Osteocyte (in vitro differentiated cells): ENCODE measurements around the gene CADPS. TPM values are rescaled to one million over a fixed set of nuclear protein-coding genes. Genes with fewer than 3 reads are reported as not detected.

Experiments used
- DNase-seq: peaks from one replicate; pipeline ENCODE4 v3.0.0; 2021; ENCODE audit warnings: mixed read lengths; ENCODE audit not compliant: unreplicated experiment; ENCODE audit errors: extremely low spot score
- H3K27ac Mint-ChIP-seq: one replicate; pipeline ENCODE4 v1.8.0; 2021; ENCODE audit warnings: mild to moderate bottlenecking, mixed read lengths; ENCODE audit not compliant: unreplicated experiment
- H3K27me3 Mint-ChIP-seq: one replicate; pipeline ENCODE4 v1.8.0; 2021; ENCODE audit warnings: mixed read lengths; ENCODE audit not compliant: unreplicated experiment
- H3K36me3 Mint-ChIP-seq: one replicate; pipeline ENCODE4 v1.8.0; 2021; ENCODE audit warnings: mixed read lengths; ENCODE audit not compliant: unreplicated experiment
- H3K4me1 Mint-ChIP-seq: one replicate; pipeline ENCODE4 v1.8.0; 2021; ENCODE audit warnings: mixed read lengths; ENCODE audit not compliant: unreplicated experiment
- H3K4me3 Mint-ChIP-seq: one replicate; pipeline ENCODE4 v1.8.0; 2021; ENCODE audit warnings: mild to moderate bottlenecking, moderate library complexity, mixed read lengths; ENCODE audit not compliant: unreplicated experiment
- H3K9me3 Mint-ChIP-seq: one replicate; pipeline ENCODE4 v1.8.0; 2021; ENCODE audit warnings: mixed read lengths; ENCODE audit not compliant: unreplicated experiment
- total RNA-seq: library from RNA; stranded (reverse); gene quantifications from 2 replicates; pipeline ENCODE4 v1.2.1, GENCODE V29; 2021
- TF ChIP-seq, protein P1 (sequence below): fragments of 200-600 bp; sonication (generic); IDR thresholded peaks from 2 replicates; pipeline ENCODE4 v1.5.0; 2021; ENCODE audit warnings: antibody characterized with exemption, mild to moderate bottlenecking, moderate library complexity

The CADPS gene
- total RNA-seq, 1 donor from 2014 or later, result not detected

DNA sequence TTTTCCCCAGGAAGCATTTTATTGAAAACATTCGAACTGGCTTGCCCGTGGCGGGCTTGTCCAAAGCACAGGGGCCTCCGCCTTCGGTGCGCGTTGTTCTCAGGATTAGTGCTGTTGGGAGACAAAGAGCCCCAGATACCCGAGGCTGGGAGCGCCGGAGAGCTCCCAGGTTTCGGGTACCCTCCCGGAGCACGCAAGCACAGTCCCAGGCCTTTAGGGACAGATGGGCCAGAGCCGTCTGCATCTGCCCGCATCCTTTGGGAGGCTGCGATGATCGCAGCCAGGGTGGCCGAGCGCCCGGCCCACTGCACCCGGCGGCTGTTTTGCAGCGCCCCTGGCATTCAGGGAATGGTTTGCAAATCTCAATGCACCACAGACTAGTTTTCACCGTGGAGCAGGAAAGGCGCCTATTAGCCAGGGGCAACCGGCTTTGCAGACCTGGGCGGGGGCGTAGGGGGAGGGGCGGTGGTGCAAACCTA, 496.9 kb downstream of the CADPS start:
- TF ChIP-seq, protein P1, sequence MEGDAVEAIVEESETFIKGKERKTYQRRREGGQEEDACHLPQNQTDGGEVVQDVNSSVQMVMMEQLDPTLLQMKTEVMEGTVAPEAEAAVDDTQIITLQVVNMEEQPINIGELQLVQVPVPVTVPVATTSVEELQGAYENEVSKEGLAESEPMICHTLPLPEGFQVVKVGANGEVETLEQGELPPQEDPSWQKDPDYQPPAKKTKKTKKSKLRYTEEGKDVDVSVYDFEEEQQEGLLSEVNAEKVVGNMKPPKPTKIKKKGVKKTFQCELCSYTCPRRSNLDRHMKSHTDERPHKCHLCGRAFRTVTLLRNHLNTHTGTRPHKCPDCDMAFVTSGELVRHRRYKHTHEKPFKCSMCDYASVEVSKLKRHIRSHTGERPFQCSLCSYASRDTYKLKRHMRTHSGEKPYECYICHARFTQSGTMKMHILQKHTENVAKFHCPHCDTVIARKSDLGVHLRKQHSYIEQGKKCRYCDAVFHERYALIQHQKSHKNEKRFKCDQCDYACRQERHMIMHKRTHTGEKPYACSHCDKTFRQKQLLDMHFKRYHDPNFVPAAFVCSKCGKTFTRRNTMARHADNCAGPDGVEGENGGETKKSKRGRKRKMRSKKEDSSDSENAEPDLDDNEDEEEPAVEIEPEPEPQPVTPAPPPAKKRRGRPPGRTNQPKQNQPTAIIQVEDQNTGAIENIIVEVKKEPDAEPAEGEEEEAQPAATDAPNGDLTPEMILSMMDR, result no peak
- Mint-ChIP-seq H3K27ac (no peak overlapping the region), H3K27me3 (peaks cover 90% of the 10 kb centered on the region), H3K4me3 (no peak overlapping the region), H3K4me1 (peaks cover 20% of the 10 kb centered on the region), H3K9me3 (no peaks in the 10 kb centered on the region), H3K36me3 (no peaks in the 10 kb centered on the region)
- no peak for DNase-seq

DNA sequence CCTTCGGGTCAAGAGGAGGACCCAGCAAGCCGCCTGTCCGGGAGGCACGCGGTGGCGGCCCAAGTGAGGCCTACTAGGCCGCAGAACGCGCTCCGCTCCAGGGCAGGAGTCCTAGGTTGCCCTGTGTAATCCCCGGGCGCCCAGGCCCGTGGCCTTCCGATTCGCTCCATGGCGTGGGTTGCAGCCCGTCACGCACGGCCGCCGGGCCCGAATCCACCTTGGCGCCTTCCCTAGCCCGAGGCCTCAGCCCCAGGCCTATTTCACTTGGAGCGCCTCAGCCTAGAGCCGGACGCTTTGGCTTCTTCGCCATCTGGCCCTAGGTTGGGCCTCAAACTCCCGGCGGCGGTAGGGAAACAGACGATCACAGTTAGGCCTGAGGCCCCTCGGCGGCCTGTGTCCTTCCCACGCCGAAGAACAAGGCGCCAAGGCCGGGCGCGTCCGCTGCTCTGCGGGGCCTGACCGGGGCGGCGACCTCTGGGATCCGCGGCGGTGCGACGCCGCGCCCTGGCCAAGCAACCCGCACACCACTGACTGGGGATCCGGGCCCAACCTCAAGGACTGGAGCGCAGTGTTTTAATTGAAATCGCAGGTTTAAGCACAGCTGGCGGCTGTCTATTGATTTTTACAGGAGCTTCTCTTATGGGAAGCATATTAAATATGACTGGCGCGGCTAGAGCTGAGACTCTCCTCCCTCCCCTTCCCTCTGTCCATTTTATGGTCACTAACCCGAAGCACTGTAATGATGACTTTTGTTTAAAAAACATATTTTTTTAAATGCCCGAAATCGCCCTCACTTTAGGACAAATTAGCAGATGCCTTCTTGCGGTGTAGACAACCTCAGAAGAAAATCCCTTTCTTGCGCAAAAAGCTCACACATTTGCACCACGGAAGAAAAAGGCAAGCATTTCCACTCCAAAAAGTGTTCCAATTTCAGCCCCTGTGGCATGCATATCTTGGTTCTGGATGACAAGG, 498.0 kb downstream of the CADPS start:
- DNase-seq, result no peak
- Mint-ChIP-seq H3K9me3 (no peaks in the 10 kb centered on the region), H3K4me1 (peaks cover 28% of the 10 kb centered on the region), H3K27ac (no peak overlapping the region), H3K27me3 (peaks cover 89% of the 10 kb centered on the region), H3K36me3 (no peaks in the 10 kb centered on the region), H3K4me3 (no peak overlapping the region)
- TF ChIP-seq, protein P1, result no peak

DNA sequence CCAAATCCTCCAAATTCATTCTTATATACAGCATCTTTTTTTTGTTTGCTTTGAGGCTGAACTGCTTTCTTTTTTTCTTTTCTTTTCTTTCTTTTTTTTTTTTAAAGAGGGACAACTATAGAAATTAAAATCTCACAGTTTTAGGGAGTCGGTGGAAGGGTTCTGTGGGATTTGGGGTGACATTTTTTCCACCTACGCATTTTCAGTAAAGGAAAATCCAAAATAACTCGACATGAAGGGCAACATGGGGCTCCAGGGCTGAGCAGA, 498.8 kb downstream of the CADPS start:
- Mint-ChIP-seq H3K27me3 (peaks cover 87% of the 10 kb centered on the region), H3K4me3 (no peak overlapping the region), H3K27ac (no peak overlapping the region), H3K36me3 (no peaks in the 10 kb centered on the region), H3K9me3 (no peaks in the 10 kb centered on the region), H3K4me1 (peaks cover 30% of the 10 kb centered on the region)
- TF ChIP-seq, protein P1, result no peak
- DNase-seq, result no peak

DNA sequence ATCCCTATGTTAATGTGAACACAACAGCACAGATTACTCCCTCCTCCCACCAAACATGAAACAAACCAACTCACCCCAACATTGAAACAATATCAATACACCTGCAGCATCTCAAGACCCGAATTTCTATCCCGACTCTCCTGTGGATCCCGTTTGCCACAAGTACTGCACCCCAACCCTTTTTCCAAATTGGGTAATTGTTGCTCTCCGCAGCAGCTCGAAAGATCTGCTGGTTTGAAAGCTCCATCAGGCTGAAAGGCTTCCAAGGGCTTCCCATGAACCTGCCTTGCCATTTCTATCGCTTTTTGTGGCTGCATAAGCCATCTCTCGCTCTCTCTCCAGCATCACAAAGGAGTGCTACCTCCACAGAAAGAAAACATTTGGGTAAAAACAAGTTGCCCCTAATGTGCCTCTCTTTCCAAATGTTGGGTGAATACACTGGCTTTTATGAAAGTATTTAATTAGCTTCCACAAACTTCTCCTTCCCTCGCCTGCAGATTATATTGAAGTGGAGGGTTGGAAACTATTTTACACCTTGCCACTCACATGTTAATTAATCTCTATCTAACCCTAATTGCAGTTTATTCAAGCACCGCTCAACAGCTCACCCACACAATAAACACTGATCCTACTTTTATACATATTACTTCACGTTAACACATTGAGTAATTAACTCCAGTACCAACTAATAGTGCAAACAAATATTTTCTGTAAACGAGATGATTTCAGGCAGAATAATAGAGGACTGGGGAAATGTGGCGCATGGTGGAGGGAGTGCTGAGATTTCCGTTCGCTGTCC, 499.4 kb downstream of the CADPS start:
- Mint-ChIP-seq H3K27ac (no peak overlapping the region), H3K27me3 (peaks cover 87% of the 10 kb centered on the region), H3K36me3 (no peaks in the 10 kb centered on the region), H3K9me3 (no peaks in the 10 kb centered on the region), H3K4me3 (no peak overlapping the region), H3K4me1 (peaks cover 33% of the 10 kb centered on the region)
- DNase-seq, result no peak
- TF ChIP-seq, protein P1, result no peak
